ENCODE measurements around the gene SAA4.
"Not testable (repeated sequence)": the region's sequence is repeated elsewhere in the genome, so short reads cannot be mapped to it uniquely, and the experiment has no call there.

The SAA4 gene

GRCh38 chr11:18246379-18247190 lies 10.0 kb upstream of the SAA4 start:
- DNase-seq (ENCODE audit: low spot score): not testable (repeated sequence)

- DNase-seq (ENCODE audit: low spot score): no peak
These were observed 8.8 kb upstream of the SAA4 start for GRCh38 chr11:18245396-18245795.

- DNase-seq (ENCODE audit: low spot score): peak; percentile 84
These were observed 7.3 kb upstream of the SAA4 start for GRCh38 chr11:18243783-18244362.

GRCh38 chr11:18239655-18240054 lies 3.1 kb upstream of the SAA4 start:
- no peak for DNase-seq (ENCODE audit: low spot score)

- DNase-seq (ENCODE audit: low spot score): no peak
These were observed 938 bp downstream of the SAA4 start for GRCh38 chr11:18235394-18236334.

- DNase-seq (ENCODE audit: low spot score): no peak
These were observed 2.7 kb downstream of the SAA4 start for GRCh38 chr11:18233912-18234311.

- no peak for DNase-seq (ENCODE audit: low spot score)
These were observed 5.7 kb downstream of the SAA4 start for GRCh38 chr11:18230859-18231258.

- DNase-seq (ENCODE audit: low spot score): peak; percentile 83
These were observed 7.1 kb downstream of the SAA4 start for GRCh38 chr11:18229501-18229900.

GRCh38 chr11:18225913-18226312 lies 10.7 kb downstream of the SAA4 start:
- DNase-seq (ENCODE audit: low spot score): peak; percentile 28

- DNase-seq (ENCODE audit: low spot score): no peak
These were observed 12.8 kb downstream of the SAA4 start for GRCh38 chr11:18223591-18224387.

- no peak for DNase-seq (ENCODE audit: low spot score)
These were observed 13.7 kb downstream of the SAA4 start for GRCh38 chr11:18222814-18223421.

- no peak for DNase-seq (ENCODE audit: low spot score)
These were observed 15.2 kb downstream of the SAA4 start for GRCh38 chr11:18221274-18221876.

GRCh38 chr11:18209058-18209457 lies 27.5 kb downstream of the SAA4 start:
- DNase-seq (ENCODE audit: low spot score): no peak

GRCh38 chr11:18204771-18205170 lies 31.8 kb downstream of the SAA4 start:
- no peak for DNase-seq (ENCODE audit: low spot score)

GRCh38 chr11:18204220-18204619 lies 32.4 kb downstream of the SAA4 start:
- DNase-seq (ENCODE audit: low spot score): no peak

- peak; percentile 32 for DNase-seq (ENCODE audit: low spot score)
These were observed 32.9 kb downstream of the SAA4 start for GRCh38 chr11:18203723-18204122.

- not testable (repeated sequence) for DNase-seq (ENCODE audit: low spot score)
These were observed 38.9 kb downstream of the SAA4 start for GRCh38 chr11:18197738-18198137.

- DNase-seq (ENCODE audit: low spot score): no peak
These were observed 40.1 kb downstream of the SAA4 start for GRCh38 chr11:18196532-18196931.

- DNase-seq (ENCODE audit: low spot score): no peak
These were observed 43.6 kb downstream of the SAA4 start for GRCh38 chr11:18193010-18193409.

- DNase-seq (ENCODE audit: low spot score): no peak
These were observed 45.2 kb downstream of the SAA4 start for GRCh38 chr11:18191376-18191775.
